Caco-2 (cell line): ENCODE data around the gene APOE. TPM values are rescaled to one million over a fixed set of nuclear protein-coding genes. Genes with fewer than 3 reads are reported as not detected.

Experiments
- BruUV-seq: library from RNA; stranded (reverse); fragments of 400-500 nt; replicated peaks from 2 replicates; lab custom pipeline; 2021; lab: Mats Ljungman, UMichigan
- CTCF ChIA-PET: fragments of 300-600 bp; sonication (Branson Sonifier 250); formaldehyde crosslinking; loops from one replicate; lab custom pipeline; 2022; ENCODE audit warnings: antibody characterized with exemption; lab: Charles Lee
- POLR2A ChIA-PET: fragments of 300-600 bp; sonication (Branson Sonifier 250); formaldehyde crosslinking; loops from one replicate; lab custom pipeline; 2022; ENCODE audit warnings: antibody characterized with exemption; lab: Charles Lee
- DNase-seq, 2 experiments: peaks; one replicate each; pipeline versions ENCODE4 v3.0.0 to v3.0.0-alpha.2; 2020 to 2022
- H3K27me3 ChIP-seq: replicated peaks from 2 replicates; pipeline ENCODE4 v1.6.0; 2011; ENCODE audit warnings: low read length; ENCODE audit not compliant: control insufficient read depth, insufficient read depth
- H3K36me3 ChIP-seq: 2 replicates; pipeline ENCODE4 v1.5.1; 2011; ENCODE audit warnings: low read length; ENCODE audit not compliant: control insufficient read depth, insufficient read depth
- H3K4me1 ChIP-seq: fragments of 250-450 bp; sonication (Bioruptor Pico); 2 replicates; pipeline ENCODE4 v1.5.1; 2020; ENCODE audit warnings: mild to moderate bottlenecking
- H3K4me3 ChIP-seq: 2 replicates; pipeline ENCODE4 v1.5.1; 2011; ENCODE audit warnings: low read depth, mild to moderate bottlenecking, control low read depth, low read length
- H3K9me3 ChIP-seq: fragments of 250-450 bp; sonication (Bioruptor Pico); 2 replicates; pipeline ENCODE4 v1.5.1; 2020; ENCODE audit warnings: mild to moderate bottlenecking, moderate library complexity
- H3K27ac Mint-ChIP-seq: one replicate; pipeline ENCODE4 v1.8.0; 2022; ENCODE audit warnings: mixed read lengths; ENCODE audit not compliant: unreplicated experiment
- H3K27me3 Mint-ChIP-seq: one replicate; pipeline ENCODE4 v1.8.0; 2022; ENCODE audit warnings: mixed read lengths; ENCODE audit not compliant: insufficient read depth, unreplicated experiment
- H3K36me3 Mint-ChIP-seq: one replicate; pipeline ENCODE4 v1.8.0; 2022; ENCODE audit warnings: mild to moderate bottlenecking, mixed read lengths; ENCODE audit not compliant: insufficient read depth, unreplicated experiment
- H3K4me1 Mint-ChIP-seq: one replicate; pipeline ENCODE4 v1.8.0; 2022; ENCODE audit warnings: low read depth, mixed read lengths; ENCODE audit not compliant: unreplicated experiment
- H3K4me3 Mint-ChIP-seq: one replicate; pipeline ENCODE4 v1.8.0; 2022; ENCODE audit warnings: mild to moderate bottlenecking, moderate library complexity, mixed read lengths; ENCODE audit not compliant: unreplicated experiment
- H3K9me3 Mint-ChIP-seq: one replicate; pipeline ENCODE4 v1.8.0; 2022; ENCODE audit warnings: mixed read lengths; ENCODE audit not compliant: unreplicated experiment
- CTCF ChIP-seq, 2 experiments: fragments of 200-600 bp in 1 of 2; IDR thresholded peaks; 1 replicate in 1 of 2; 2 replicates in 1 of 2; pipeline versions ENCODE4 v1.5.1 to v1.8.0; 2011 to 2022; ENCODE audit warnings: antibody characterized with exemption in 1 of 2, control low read depth in 1 of 2, inconsistent platforms in 1 of 2, low read depth in 1 of 2, low read length in 1 of 2, mild to moderate bottlenecking in 1 of 2, moderate library complexity in 1 of 2; ENCODE audit not compliant: insufficient read depth in 1 of 2, severe bottlenecking in 1 of 2, unreplicated experiment in 1 of 2
- intact Hi-C: fragments of 100-400 bp; cut with micrococcal nuclease; formaldehyde crosslinking; loops from one replicate; pipeline ENCODE4 v1.10.0; 2022; ENCODE audit not compliant: unreplicated experiment
- total RNA-seq: library from RNA; stranded (reverse); gene quantifications from 2 replicates; pipeline ENCODE4 v1.2.3, GENCODE V29; 2022

APOE gene
- total RNA-seq, 1 experiment from 2014 or later: 1,404 TPM

GRCh38 chr19:44869733-44870470 lies 35.7 kb upstream of the APOE start:
- Histone ChIP-seq H3K4me1 (peaks cover 8% of the 10 kb centered on the region; the same call in 1 of the 2 replicates), H3K36me3 (peaks cover 21% of the 10 kb centered on the region)

GRCh38 chr19:44871809-44872208 lies 33.8 kb upstream of the APOE start:
- Mint-ChIP-seq H3K27ac (no peak overlapping the region), H3K4me1 (peaks cover 17% of the 10 kb centered on the region), H3K4me3 (no peak overlapping the region), H3K27me3 (no peaks in the 10 kb centered on the region), H3K9me3 (no peaks in the 10 kb centered on the region), H3K36me3 (peaks cover 98% of the 10 kb centered on the region)
- DNase-seq: no peak
- no peak for TF ChIP-seq CTCF (IDR thresholded peaks at IDR 0.05; ENCODE audit: insufficient read depth in 1 of 2, low read depth in 1 of 2, low read length in 1 of 2, severe bottlenecking in 1 of 2, unreplicated experiment in 1 of 2)
- intact Hi-C loops: no loop called here
- ChIA-PET CTCF (no interaction called here), POLR2A (no interaction called here)
- Histone ChIP-seq H3K36me3 (peaks cover 16% of the 10 kb centered on the region), H3K4me1 (peaks cover 8% of the 10 kb centered on the region; the same call in 1 of the 2 replicates), H3K4me3 (no peak overlapping the region), H3K9me3 (no peaks in the 10 kb centered on the region; the same call in 1 of the 2 replicates), H3K27me3 (no peaks in the 10 kb centered on the region)
- BruUV-seq: no TSS peak

More at GRCh38 chr19:44869733-44870470, 35.7 kb upstream of the APOE start:
- no peak for TF ChIP-seq CTCF (IDR thresholded peaks at IDR 0.05; ENCODE audit: insufficient read depth in 1 of 2, low read depth in 1 of 2, low read length in 1 of 2, severe bottlenecking in 1 of 2, unreplicated experiment in 1 of 2)
- Mint-ChIP-seq H3K27me3 (no peaks in the 10 kb centered on the region), H3K36me3 (peaks cover 98% of the 10 kb centered on the region), H3K4me3 (no peak overlapping the region), H3K27ac (peak overlapping the region; percentile 11), H3K9me3 (no peaks in the 10 kb centered on the region), H3K4me1 (peaks cover 24% of the 10 kb centered on the region)
- BruUV-seq: no TSS peak
- DNase-seq: no peak
- no peaks in the 10 kb centered on the region; the same call in 1 of the 2 replicates for H3K9me3 ChIP-seq
- intact Hi-C loops: no loop called here
- H3K27me3 ChIP-seq: no peaks in the 10 kb centered on the region
- ChIA-PET CTCF (interaction anchor here (0.6 kb wide), 1 partner anchor 201 kb away, joined by 3 read pairs; no protein-coding TSS in a partner anchor), POLR2A (interaction anchor here (0.7 kb wide), 1 partner anchor 14 kb away, joined by 4 read pairs; no protein-coding TSS in a partner anchor)
- H3K4me3 ChIP-seq: no peak overlapping the region

GRCh38 chr19:44872661-44873060 lies 32.9 kb upstream of the APOE start:
- Histone ChIP-seq H3K36me3 (peaks cover 20% of the 10 kb centered on the region), H3K4me3 (no peak overlapping the region), H3K9me3 (no peaks in the 10 kb centered on the region; the same call in 1 of the 2 replicates), H3K4me1 (peaks cover 1% of the 10 kb centered on the region; the same call in 1 of the 2 replicates), H3K27me3 (no peaks in the 10 kb centered on the region)
- no peak for DNase-seq
- H3K9me3 Mint-ChIP-seq: no peaks in the 10 kb centered on the region
- intact Hi-C loops: no loop called here
- H3K27me3 Mint-ChIP-seq: no peaks in the 10 kb centered on the region
- H3K4me3 Mint-ChIP-seq: no peak overlapping the region
- CTCF ChIA-PET: interaction anchor here (0.6 kb wide), 1 partner anchor 33 kb away, joined by 3 read pairs; no protein-coding TSS in a partner anchor
- H3K27ac Mint-ChIP-seq: no peak overlapping the region
- TF ChIP-seq CTCF (IDR thresholded peaks at IDR 0.05; ENCODE audit: insufficient read depth in 1 of 2, low read depth in 1 of 2, low read length in 1 of 2, severe bottlenecking in 1 of 2, unreplicated experiment in 1 of 2): no peak
- H3K4me1 Mint-ChIP-seq: peaks cover 10% of the 10 kb centered on the region
- no TSS peak for BruUV-seq
- POLR2A ChIA-PET: interaction anchor here (0.6 kb wide), 1 partner anchor 41 kb away, joined by 5 read pairs; no protein-coding TSS in a partner anchor
- H3K36me3 Mint-ChIP-seq: peaks cover 98% of the 10 kb centered on the region
